Spleen (tissue), 7 donors: ENCODE measurements around the gene ANGPTL2.

Source experiments
- CTCF ChIP-seq, 11 experiments: fragments of 200-600 bp in 7 of 11; fragments of 450-650 bp in 4 of 11; sonication (generic) in 4 of 11; IDR thresholded peaks in 8 of 11; conservative IDR thresholded peaks in 3 of 11; 1 replicate in 7 of 11; 2 replicates in 4 of 11; pipeline versions ENCODE4 v1.4.0 to v1.8.0; 2016 to 2021; ENCODE audit warnings: antibody characterized with exemption in 11 of 11, inconsistent platforms in 4 of 11, mild to moderate bottlenecking in 1 of 11
- POLR2A ChIP-seq, 3 donors: fragments of 450-650 bp; IDR thresholded peaks; one replicate each; pipeline ENCODE4 v1.5.1; 2017; ENCODE audit warnings: antibody characterized with exemption in 3 of 3, mild to moderate bottlenecking in 1 of 3
- donor health status: DM: no; HTN: no; CAD: no; lungs with moderate emphysema.
- donor health status: DM: no; HTN: no; CAD: no.
- donor health status: DM: no; HTN: no; CAD: no.

GRCh38 chr9:127090341-127090985 is 32.0 kb downstream of the ANGPTL2 start:
- TF ChIP-seq CTCF (IDR thresholded peaks at IDR 0.05 in 8 of 11, conservative IDR thresholded peaks at IDR 0.05 in 3 of 11) = no peak
- no peak for TF ChIP-seq POLR2A (IDR thresholded peaks at IDR 0.05)
